Neural progenitor cell (in vitro differentiated cells): ENCODE measurements around the gene DSCAML1. TPM values are rescaled to one million over a fixed set of nuclear protein-coding genes. Genes with fewer than 3 reads are reported as not detected.
A peak's percentile ranks its signal among the peaks of the same experiment; 100 is the strongest.

Source experiments
- DNase-seq: peaks from one replicate; pipeline ENCODE4 v3.0.0-alpha.2; 2016; ENCODE audit warnings: low spot score
- H2AFZ ChIP-seq: fragments of 200-600 bp; sonication (generic); replicated peaks from 2 replicates; pipeline ENCODE4 v1.6.1; 2016; ENCODE audit warnings: antibody characterized with exemption
- H3F3A ChIP-seq: fragments of 200-600 bp; sonication (generic); 2 replicates; pipeline ENCODE4 v1.6.1; 2016; ENCODE audit warnings: antibody characterized with exemption, low read depth
- H3K27ac ChIP-seq: fragments of 200-600 bp; sonication (generic); 2 replicates; pipeline ENCODE4 v1.5.1; 2016; ENCODE audit warnings: mild to moderate bottlenecking
- H3K27me3 ChIP-seq: fragments of 200-600 bp; sonication (generic); 2 replicates; pipeline ENCODE4 v1.6.1; 2016; ENCODE audit warnings: mild to moderate bottlenecking, moderate library complexity
- H3K36me3 ChIP-seq: fragments of 200-600 bp; sonication (generic); 2 replicates; pipeline ENCODE4 v1.5.1; 2016
- H3K4me1 ChIP-seq: fragments of 200-600 bp; sonication (generic); 2 replicates; pipeline ENCODE4 v1.6.1; 2016; ENCODE audit warnings: mixed run types
- H3K4me2 ChIP-seq: fragments of 200-600 bp; sonication (generic); 2 replicates; pipeline ENCODE4 v1.6.1; 2016
- H3K4me3 ChIP-seq: fragments of 200-600 bp; sonication (generic); 2 replicates; pipeline ENCODE4 v1.5.1; 2016
- H3K79me2 ChIP-seq: fragments of 200-600 bp; sonication (generic); 2 replicates; pipeline ENCODE4 v1.6.1; 2016; ENCODE audit warnings: low read depth
- H3K9ac ChIP-seq: fragments of 200-600 bp; sonication (generic); 2 replicates; pipeline ENCODE4 v1.6.1; 2016
- H3K9me3 ChIP-seq: fragments of 200-600 bp; sonication (generic); 2 replicates; pipeline ENCODE4 v1.5.1; 2016; ENCODE audit warnings: low read depth
- H4K20me1 ChIP-seq: fragments of 200-600 bp; sonication (generic); 2 replicates; pipeline ENCODE4 v1.6.1; 2016; ENCODE audit warnings: low read depth
- H3K27ac Mint-ChIP-seq: 3 replicates; pipeline ENCODE4 v1.8.0; 2021; ENCODE audit warnings: mixed read lengths
- H3K27me3 Mint-ChIP-seq: 2 replicates; pipeline ENCODE4 v1.8.0; 2022; ENCODE audit warnings: low read depth, mild to moderate bottlenecking, inconsistent platforms, moderate library complexity, mixed read lengths; ENCODE audit not compliant: insufficient read depth
- H3K36me3 Mint-ChIP-seq: 3 replicates; pipeline ENCODE4 v1.8.0; 2021; ENCODE audit warnings: mixed read lengths
- H3K4me1 Mint-ChIP-seq: 3 replicates; pipeline ENCODE4 v1.8.0; 2021; ENCODE audit warnings: mixed read lengths
- H3K4me3 Mint-ChIP-seq: 3 replicates; pipeline ENCODE4 v1.8.0; 2021; ENCODE audit warnings: mild to moderate bottlenecking, moderate library complexity, mixed read lengths
- H3K9me3 Mint-ChIP-seq: 3 replicates; pipeline ENCODE4 v1.8.0; 2020; ENCODE audit warnings: mixed read lengths
- EZH2 ChIP-seq: fragments of 200-600 bp; sonication (generic); IDR thresholded peaks from 2 replicates; pipeline ENCODE4 v1.6.1; 2017; ENCODE audit warnings: antibody characterized with exemption, mild to moderate bottlenecking, moderate library complexity
- EZH2phosphoT487 ChIP-seq: fragments of 200-600 bp; sonication (generic); IDR thresholded peaks from 2 replicates; pipeline ENCODE4 v1.6.1; 2017; ENCODE audit warnings: antibody characterized with exemption
- total RNA-seq: library from RNA; depleted of rRNA; stranded (reverse); fragments of >200 nt; gene quantifications from 2 replicates; pipeline ENCODE4 v1.2.3, GENCODE V29; 2015; ENCODE audit warnings: low replicate concordance
- TF ChIP-seq, protein P1 (sequence below): fragments of 200-600 bp; sonication (generic); IDR thresholded peaks from 2 replicates; pipeline ENCODE4 v1.5.1; 2017; ENCODE audit warnings: antibody characterized with exemption, mild to moderate bottlenecking

Gene DSCAML1
- total RNA-seq, 1 donor from 2014 or later: 0.06 TPM

DNA sequence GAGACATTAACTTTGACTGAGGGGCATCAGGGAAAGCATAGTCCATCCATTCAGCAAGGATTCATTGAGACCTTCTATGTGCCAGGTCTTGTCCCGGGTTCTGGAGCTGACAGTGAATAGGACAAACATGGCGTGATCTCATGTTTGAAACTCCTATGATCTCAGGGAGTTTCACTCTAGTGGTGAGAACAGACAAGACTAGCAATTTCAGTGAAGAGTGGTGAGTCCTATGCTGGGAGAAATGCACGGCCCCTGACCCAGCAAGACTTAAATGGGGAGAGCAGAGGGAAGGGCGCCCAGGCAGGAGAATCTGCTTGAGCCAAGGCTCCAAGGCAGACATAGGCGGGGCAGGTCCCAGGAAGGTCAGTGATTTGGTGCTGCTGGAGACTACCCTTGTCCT lies 313.6 kb downstream of the DSCAML1 start:
- H3K36me3 Mint-ChIP-seq: no peaks in the 10 kb centered on the region
- Histone ChIP-seq H3K4me1 (peaks cover 26% of the 10 kb centered on the region), H3K4me2 (no peak overlapping the region), H3F3A (no peaks in the 10 kb centered on the region), H3K9me3 (no peaks in the 10 kb centered on the region), H2AFZ (no peak overlapping the region), H3K27me3 (no peaks in the 10 kb centered on the region), H4K20me1 (no peaks in the 10 kb centered on the region), H3K79me2 (no peaks in the 10 kb centered on the region), H3K9ac (no peak overlapping the region), H3K27ac (no peak overlapping the region), H3K36me3 (no peaks in the 10 kb centered on the region), H3K4me3 (no peak overlapping the region)
- peaks cover 27% of the 10 kb centered on the region for H3K4me1 Mint-ChIP-seq
- H3K27ac Mint-ChIP-seq: peak overlapping the region; percentile 7
- H3K27me3 Mint-ChIP-seq: peaks cover 21% of the 10 kb centered on the region
- no peak for DNase-seq
- TF ChIP-seq, protein P1, sequence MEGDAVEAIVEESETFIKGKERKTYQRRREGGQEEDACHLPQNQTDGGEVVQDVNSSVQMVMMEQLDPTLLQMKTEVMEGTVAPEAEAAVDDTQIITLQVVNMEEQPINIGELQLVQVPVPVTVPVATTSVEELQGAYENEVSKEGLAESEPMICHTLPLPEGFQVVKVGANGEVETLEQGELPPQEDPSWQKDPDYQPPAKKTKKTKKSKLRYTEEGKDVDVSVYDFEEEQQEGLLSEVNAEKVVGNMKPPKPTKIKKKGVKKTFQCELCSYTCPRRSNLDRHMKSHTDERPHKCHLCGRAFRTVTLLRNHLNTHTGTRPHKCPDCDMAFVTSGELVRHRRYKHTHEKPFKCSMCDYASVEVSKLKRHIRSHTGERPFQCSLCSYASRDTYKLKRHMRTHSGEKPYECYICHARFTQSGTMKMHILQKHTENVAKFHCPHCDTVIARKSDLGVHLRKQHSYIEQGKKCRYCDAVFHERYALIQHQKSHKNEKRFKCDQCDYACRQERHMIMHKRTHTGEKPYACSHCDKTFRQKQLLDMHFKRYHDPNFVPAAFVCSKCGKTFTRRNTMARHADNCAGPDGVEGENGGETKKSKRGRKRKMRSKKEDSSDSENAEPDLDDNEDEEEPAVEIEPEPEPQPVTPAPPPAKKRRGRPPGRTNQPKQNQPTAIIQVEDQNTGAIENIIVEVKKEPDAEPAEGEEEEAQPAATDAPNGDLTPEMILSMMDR: no peak
- TF ChIP-seq EZH2 (no peak), EZH2phosphoT487 (no peak)
- no peak overlapping the region for H3K4me3 Mint-ChIP-seq
- no peaks in the 10 kb centered on the region for H3K9me3 Mint-ChIP-seq

DNA sequence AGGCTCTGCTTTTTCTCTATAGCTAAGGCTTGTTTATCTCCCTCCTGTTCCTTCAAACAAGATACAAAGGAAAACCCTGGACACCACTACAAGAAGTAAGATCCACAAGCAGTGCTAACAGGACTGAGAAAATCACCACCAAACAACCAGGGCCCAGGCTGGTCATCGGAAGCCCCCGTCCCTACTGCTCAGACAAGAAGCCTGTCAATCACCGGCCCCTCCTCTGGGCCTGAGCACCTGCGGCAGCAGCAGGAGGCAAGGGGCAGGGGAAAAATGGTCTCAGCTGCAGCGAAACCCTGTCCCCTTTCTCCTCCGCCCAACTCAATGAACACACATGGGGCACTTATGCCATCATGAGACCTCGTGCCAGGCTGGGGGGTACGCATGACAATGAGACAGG lies 314.1 kb downstream of the DSCAML1 start:
- DNase-seq: peak; percentile 52
- H3K27me3 Mint-ChIP-seq: peaks cover 18% of the 10 kb centered on the region
- peak overlapping the region; percentile 11 for H3K27ac Mint-ChIP-seq
- Histone ChIP-seq H3K27me3 (no peaks in the 10 kb centered on the region), H3K9ac (no peak overlapping the region), H3K79me2 (no peaks in the 10 kb centered on the region), H3F3A (no peaks in the 10 kb centered on the region), H3K27ac (no peak overlapping the region), H3K4me1 (peaks cover 26% of the 10 kb centered on the region), H3K4me3 (no peak overlapping the region), H3K36me3 (no peaks in the 10 kb centered on the region), H4K20me1 (no peaks in the 10 kb centered on the region), H3K9me3 (no peaks in the 10 kb centered on the region), H2AFZ (no peak overlapping the region), H3K4me2 (no peak overlapping the region)
- H3K36me3 Mint-ChIP-seq: no peaks in the 10 kb centered on the region
- no peak overlapping the region for H3K4me3 Mint-ChIP-seq
- H3K9me3 Mint-ChIP-seq: no peaks in the 10 kb centered on the region
- H3K4me1 Mint-ChIP-seq: peaks cover 27% of the 10 kb centered on the region
- TF ChIP-seq, protein P1: no peak
- TF ChIP-seq EZH2phosphoT487: no peak
- TF ChIP-seq EZH2: no peak

DNA sequence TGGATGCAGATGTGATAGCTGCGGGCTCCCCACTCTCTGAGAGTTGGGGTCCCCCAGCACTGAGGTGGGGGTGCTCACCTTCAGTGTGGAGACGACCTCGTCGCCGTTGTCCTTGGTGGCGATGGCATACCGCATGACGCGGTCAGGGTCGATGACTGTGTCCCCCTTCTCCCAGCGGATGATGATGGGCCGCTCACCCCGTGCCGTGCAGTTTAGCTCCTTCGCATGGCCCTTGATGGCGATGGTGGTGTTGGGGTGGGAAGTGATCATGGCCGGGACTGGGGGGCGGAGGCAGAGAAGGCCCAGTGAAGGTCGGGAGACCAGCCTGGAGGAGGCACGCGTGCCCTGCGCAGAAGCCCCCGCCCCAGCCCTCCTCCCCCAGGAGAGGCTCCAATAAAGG lies 315.1 kb downstream of the DSCAML1 start:
- H3K9me3 ChIP-seq: no peaks in the 10 kb centered on the region
- DNase-seq: no peak
- TF ChIP-seq, protein P1: no peak
- no peak for TF ChIP-seq EZH2phosphoT487
- TF ChIP-seq EZH2: no peak
- peaks cover 18% of the 10 kb centered on the region for H3K27me3 Mint-ChIP-seq
- no peak overlapping the region for H3K4me3 Mint-ChIP-seq
- no peak overlapping the region for H2AFZ ChIP-seq
- H3K79me2 ChIP-seq: no peaks in the 10 kb centered on the region
- no peaks in the 10 kb centered on the region for H3K36me3 ChIP-seq
- H3K36me3 Mint-ChIP-seq: no peaks in the 10 kb centered on the region
- no peaks in the 10 kb centered on the region for H3K9me3 Mint-ChIP-seq
- H3K4me1 Mint-ChIP-seq: peaks cover 27% of the 10 kb centered on the region
- H4K20me1 ChIP-seq: no peaks in the 10 kb centered on the region
- H3F3A ChIP-seq: no peaks in the 10 kb centered on the region
- H3K27ac Mint-ChIP-seq: no peak overlapping the region
- peaks cover 26% of the 10 kb centered on the region for H3K4me1 ChIP-seq
- H3K4me2 ChIP-seq: no peak overlapping the region
- no peak overlapping the region for H3K9ac ChIP-seq
- no peak overlapping the region for H3K4me3 ChIP-seq
- no peak overlapping the region for H3K27ac ChIP-seq
- no peaks in the 10 kb centered on the region for H3K27me3 ChIP-seq
